BE2C (cell line): Measurements from ENCODE around the gene ULBP2. TPM values are rescaled to one million over a fixed set of nuclear protein-coding genes. Genes with fewer than 3 reads are reported as not detected.

Experiments used
- DNase-seq: peaks from one replicate; pipeline ENCODE4 v3.0.0-alpha.2; 2020
- H3K27me3 ChIP-seq: fragments of 250-450 bp; sonication (Bioruptor Pico); 2 replicates; pipeline ENCODE4 v1.5.1; 2020; ENCODE audit warnings: mild to moderate bottlenecking
- H3K36me3 ChIP-seq: fragments of 250-450 bp; sonication (Bioruptor Pico); 2 replicates; pipeline ENCODE4 v1.5.1; 2020; ENCODE audit warnings: mild to moderate bottlenecking
- H3K4me1 ChIP-seq: fragments of 250-450 bp; sonication (Bioruptor Pico); 2 replicates; pipeline ENCODE4 v1.5.1; 2020
- H3K4me3 ChIP-seq: 2 replicates; pipeline ENCODE4 v1.5.1; 2011; ENCODE audit warnings: low read depth, low read length
- H3K9me3 ChIP-seq: fragments of 250-450 bp; sonication (Bioruptor Pico); 2 replicates; pipeline ENCODE4 v1.5.1; 2020
- CTCF ChIP-seq: IDR thresholded peaks from 2 replicates; pipeline ENCODE4 v1.5.1; 2012; ENCODE audit warnings: mild to moderate bottlenecking, low read depth, low read length
- polyA plus RNA-seq: library from polyadenylated mRNA; unstranded; fragments of >200 nt; gene quantifications from one replicate; pipeline ENCODE4 v1.2.1, GENCODE V29; 2012; ENCODE audit warnings: low read depth, missing spikeins; ENCODE audit not compliant: insufficient read length, insufficient read depth

Gene ULBP2, protein sequence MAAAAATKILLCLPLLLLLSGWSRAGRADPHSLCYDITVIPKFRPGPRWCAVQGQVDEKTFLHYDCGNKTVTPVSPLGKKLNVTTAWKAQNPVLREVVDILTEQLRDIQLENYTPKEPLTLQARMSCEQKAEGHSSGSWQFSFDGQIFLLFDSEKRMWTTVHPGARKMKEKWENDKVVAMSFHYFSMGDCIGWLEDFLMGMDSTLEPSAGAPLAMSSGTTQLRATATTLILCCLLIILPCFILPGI
- polyA plus RNA-seq, result 1.5 TPM

DNA sequence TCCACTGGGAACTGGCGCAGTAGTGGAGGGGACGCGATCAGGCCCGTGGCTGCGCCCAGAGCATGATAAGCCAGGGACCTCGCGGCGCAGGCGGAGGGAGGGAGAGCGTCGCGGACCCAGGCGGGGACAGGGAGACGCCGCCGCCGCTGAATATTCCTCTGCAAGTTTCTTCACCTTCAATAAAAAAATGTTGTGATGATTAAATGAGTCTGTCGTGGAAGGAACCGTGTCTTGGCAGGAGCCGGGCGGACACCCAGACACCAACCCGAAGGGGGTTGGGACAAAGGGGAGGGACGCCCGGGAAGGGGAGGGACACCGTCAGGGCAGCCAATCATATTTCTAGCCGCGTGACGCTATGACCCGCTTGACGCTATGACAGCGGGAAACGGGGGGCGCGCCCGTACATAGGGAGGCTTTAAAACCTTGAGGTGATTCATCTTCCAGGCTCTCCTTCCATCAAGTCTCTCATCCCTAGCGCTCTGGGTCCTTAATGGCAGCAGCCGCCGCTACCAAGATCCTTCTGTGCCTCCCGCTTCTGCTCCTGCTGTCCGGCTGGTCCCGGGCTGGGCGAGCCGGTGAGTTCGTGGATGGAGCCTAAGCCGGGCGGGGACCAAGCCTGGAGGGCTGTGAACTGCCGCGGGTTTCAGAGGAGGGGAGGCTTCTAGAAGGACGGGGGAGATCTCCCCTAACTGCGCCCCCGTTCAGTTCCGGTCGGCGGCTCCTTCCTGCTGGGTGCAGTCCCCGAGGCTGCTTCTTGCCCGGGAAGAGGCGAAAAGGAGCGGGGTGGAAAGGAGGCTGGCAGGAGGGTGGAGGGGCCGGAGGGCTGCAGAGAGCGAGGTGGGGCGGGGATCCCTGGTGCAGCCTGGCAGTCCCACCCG, at the start of gene ULBP2:
Gene ULBP2 (plus strand): TSS at position 432 of the 878 bp plus-strand sequence. CDS start 59 bp downstream, at position 491.
- Histone ChIP-seq H3K36me3 (no peaks in the 10 kb centered on the region), H3K4me1 (no peaks in the 10 kb centered on the region), H3K27me3 (peaks cover 46% of the 10 kb centered on the region), H3K9me3 (no peaks in the 10 kb centered on the region), H3K4me3 (peak within 1 kb of the TSS; percentile 68)
- DNase-seq, result peak; percentile 85
- no peak for TF ChIP-seq CTCF

GRCh38 chr6:149895048-149895590, 46.7 kb upstream of the ULBP2 start:
- no peak for TF ChIP-seq CTCF
- DNase-seq, result no peak
- no peaks in the 10 kb centered on the region; the same call in 1 of the 2 replicates for H3K4me1 ChIP-seq
- no peaks in the 10 kb centered on the region for H3K9me3 ChIP-seq
- no peaks in the 10 kb centered on the region for H3K36me3 ChIP-seq
- H3K4me3 ChIP-seq, result no peak overlapping the region
- H3K27me3 ChIP-seq, result no peaks in the 10 kb centered on the region

DNA sequence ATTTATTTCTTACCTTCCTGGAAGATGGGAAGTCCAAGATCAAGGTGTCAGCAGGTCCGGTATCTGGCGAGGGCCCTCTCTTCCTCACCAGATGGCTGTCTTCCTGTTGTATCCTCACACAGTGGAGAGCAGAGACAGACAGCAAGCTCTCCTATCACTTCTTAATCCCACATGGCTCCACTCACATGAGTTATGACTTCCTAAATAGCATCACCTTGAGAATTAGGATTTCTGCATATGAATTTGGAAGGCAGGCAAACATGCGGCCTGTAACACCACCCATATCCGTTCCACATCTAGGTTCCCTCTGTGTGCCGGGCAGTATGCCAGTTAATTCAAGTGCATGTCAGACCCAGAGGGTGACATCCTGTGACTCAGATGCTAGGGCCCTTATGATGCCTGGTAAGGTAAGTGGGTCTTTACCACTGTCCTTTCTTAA, 46.0 kb upstream of the ULBP2 start:
- Histone ChIP-seq H3K27me3 (no peaks in the 10 kb centered on the region), H3K9me3 (no peaks in the 10 kb centered on the region), H3K4me3 (no peak overlapping the region), H3K4me1 (no peaks in the 10 kb centered on the region; the same call in 1 of the 2 replicates), H3K36me3 (no peaks in the 10 kb centered on the region)
- peak; percentile 52 for DNase-seq
- no peak for TF ChIP-seq CTCF

DNA sequence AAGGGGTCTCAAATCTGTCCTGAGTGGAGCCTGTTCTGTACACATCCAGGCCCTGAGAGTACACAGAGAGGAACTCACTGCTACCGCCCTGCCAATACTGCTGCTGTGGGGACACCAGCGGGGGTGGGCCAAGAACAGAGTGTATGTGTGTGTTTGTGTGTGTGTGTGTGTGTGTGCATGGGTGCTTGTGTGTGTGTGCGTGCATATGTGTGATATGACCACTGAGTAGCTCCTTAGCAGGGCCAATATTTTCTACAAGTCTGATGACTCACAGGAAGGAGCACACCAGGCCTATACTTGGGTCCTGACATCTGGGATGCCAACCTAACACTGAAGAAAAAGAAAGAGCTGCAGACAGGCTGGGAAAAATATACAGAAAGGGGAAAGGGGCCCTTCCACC, 45.3 kb upstream of the ULBP2 start:
- TF ChIP-seq CTCF, result no peak
- no peak for DNase-seq
- Histone ChIP-seq H3K36me3 (no peaks in the 10 kb centered on the region), H3K4me1 (no peaks in the 10 kb centered on the region; the same call in 1 of the 2 replicates), H3K27me3 (no peaks in the 10 kb centered on the region), H3K4me3 (no peak overlapping the region), H3K9me3 (no peaks in the 10 kb centered on the region)

DNA sequence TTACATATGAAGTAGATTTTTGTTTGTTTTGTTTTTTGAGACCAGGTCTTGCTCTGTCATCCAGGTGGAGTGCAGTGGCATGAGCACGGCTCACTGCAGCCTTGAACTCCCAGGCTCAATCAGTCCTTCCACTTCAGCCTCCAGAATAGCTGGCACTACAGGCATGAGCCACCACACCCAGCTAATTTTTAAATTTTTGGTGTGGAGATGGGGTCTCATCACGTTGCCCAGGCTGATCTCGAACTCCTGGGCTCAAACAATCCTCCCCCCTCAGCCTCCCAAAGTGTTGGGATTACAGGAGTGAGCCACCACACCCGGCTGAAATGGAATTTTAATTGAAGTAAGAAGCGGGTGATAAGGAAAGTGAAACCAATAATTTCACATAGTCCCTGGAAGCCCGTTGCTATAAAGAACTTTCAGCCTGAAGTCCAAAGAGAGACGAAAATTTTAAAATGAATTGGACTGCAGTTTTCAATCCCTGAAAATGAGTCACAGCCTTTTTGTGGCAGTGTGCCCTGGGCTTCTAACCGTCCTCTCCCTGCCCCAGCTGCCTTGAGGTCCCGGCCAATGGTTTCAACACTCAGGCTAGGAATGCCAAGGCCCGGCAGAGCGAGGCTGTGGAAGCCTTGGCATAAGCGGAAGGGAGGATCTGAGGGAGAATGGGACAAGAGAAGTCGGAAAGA, 44.7 kb upstream of the ULBP2 start:
- DNase-seq, result no peak
- no peaks in the 10 kb centered on the region for H3K9me3 ChIP-seq
- no peaks in the 10 kb centered on the region for H3K36me3 ChIP-seq
- H3K27me3 ChIP-seq, result no peaks in the 10 kb centered on the region
- no peak for TF ChIP-seq CTCF
- H3K4me3 ChIP-seq, result no peak overlapping the region
- H3K4me1 ChIP-seq, result no peaks in the 10 kb centered on the region; the same call in 1 of the 2 replicates
